ENCODE measurements around the gene EIF4E3.

DNA sequence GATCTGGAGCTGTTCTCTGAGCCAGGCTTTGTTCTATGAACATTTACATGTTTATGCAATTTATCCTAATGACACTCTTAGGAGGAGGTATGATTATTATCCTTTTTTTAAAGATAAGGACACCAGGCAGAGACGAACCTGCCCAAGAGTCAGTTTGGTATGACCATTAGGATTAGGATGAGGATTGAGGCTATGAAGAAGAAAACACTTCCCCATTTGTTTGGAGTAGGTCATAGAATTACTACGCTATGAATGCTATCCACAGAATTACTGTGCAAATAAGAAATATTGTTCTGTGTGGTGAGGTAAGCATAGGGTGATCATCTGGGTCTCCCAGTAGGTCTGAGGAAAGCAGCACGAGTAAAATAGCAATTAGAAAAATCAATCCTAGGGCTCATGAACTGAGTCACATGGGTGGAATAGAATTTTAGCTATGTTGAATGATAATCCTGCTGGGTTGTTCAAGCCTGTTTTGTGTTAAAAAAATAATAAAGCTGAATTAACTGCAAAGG, 23.9 kb downstream of the EIF4E3 start:
- TF ChIP-seq, protein P1, sequence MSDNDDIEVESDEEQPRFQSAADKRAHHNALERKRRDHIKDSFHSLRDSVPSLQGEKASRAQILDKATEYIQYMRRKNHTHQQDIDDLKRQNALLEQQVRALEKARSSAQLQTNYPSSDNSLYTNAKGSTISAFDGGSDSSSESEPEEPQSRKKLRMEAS (IDR thresholded peaks at IDR 0.05), result no peak
- TF ChIP-seq POLR2A (IDR thresholded peaks at IDR 0.05; ENCODE audit: low read length), result no peak
- no peak for TF ChIP-seq NR3C1 (IDR thresholded peaks at IDR 0.05)
- TF ChIP-seq ESRRA (IDR thresholded peaks at IDR 0.05; ENCODE audit: borderline replicate concordance, low read length), result no peak
- no peak for TF ChIP-seq CTCF (IDR thresholded peaks at IDR 0.05)
- TF ChIP-seq PHF8 (IDR thresholded peaks at IDR 0.05; ENCODE audit: borderline replicate concordance, low read depth), result no peak
- TF ChIP-seq KDM5A (IDR thresholded peaks at IDR 0.05), result no peak
- no peak for TF ChIP-seq CBX8 (IDR thresholded peaks at IDR 0.05)
- TF ChIP-seq CEBPB (IDR thresholded peaks at IDR 0.05), result no peak

Measured in A549 (cell line).